PC-9 (cell line): ENCODE measurements around the gene FZD7.

Experiments
- CTCF ChIP-seq: fragments of 200-600 bp; sonication (generic); conservative IDR thresholded peaks from 2 replicates; pipeline ENCODE4 v1.6.1; 2017; ENCODE audit warnings: mixed run types, antibody characterized with exemption, mild to moderate bottlenecking, moderate library complexity
- EZH2 ChIP-seq: fragments of 200-600 bp; sonication (generic); IDR thresholded peaks from 2 replicates; pipeline ENCODE4 v1.8.0; 2017; ENCODE audit warnings: antibody characterized with exemption, low read depth

- TF ChIP-seq CTCF, result no peak
- no peak for TF ChIP-seq EZH2
Measured at GRCh38 chr2:202017940-202018339, 15.7 kb upstream of the FZD7 start.
